GM19455 (cell line): Measurements from ENCODE around the gene GIPC3.

Experiments used
- ATAC-seq: cut with Tn5 transposase; IDR thresholded peaks from one replicate; pipeline ENCODE4 v1.9.1; 2021; ENCODE audit not compliant: unreplicated experiment

The GIPC3 gene

GRCh38 chr19:3604227-3604986 lies 19.1 kb downstream of the GIPC3 start:
- ATAC-seq, result no peak

GRCh38 chr19:3604987-3605343 lies 19.7 kb downstream of the GIPC3 start:
- no peak for ATAC-seq

DNA sequence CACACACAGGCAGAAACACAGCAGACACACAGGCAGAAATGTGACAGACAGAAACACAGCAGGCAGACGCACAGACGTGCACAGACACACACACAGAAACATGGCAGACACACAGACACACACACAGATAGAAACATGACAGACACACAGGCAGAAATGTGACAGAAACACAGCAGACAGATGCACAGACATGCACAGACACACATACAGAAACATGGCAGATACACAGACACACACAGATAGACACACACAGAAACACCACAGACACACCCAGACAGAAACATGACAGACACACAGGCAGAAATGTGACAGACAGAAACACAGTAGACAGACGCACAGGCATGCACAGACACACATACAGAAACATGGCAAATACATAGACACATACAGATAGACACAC lies 20.1 kb downstream of the GIPC3 start:
- ATAC-seq, result no peak

DNA sequence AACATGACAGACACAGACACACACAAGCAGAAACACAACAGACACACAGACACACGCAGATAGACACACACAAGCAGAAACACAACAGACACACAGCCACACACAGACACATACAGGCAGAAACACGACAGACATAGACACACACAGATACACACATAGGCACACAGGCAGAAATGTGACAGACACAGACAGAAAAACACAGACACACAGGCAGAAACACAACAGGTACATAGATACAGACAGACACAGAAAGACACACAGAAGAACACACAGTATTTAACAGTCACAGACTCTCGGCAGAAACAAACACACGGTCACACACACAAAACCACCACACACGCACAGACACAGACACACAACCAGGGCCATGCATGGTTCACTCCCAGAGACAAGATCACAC lies 20.5 kb downstream of the GIPC3 start:
- ATAC-seq, result no peak

GRCh38 chr19:3606174-3606689 lies 21.0 kb downstream of the GIPC3 start:
- ATAC-seq, result no peak

GRCh38 chr19:3606690-3607289 lies 21.5 kb downstream of the GIPC3 start, which contains the start of gene TBXA2R:
Gene TBXA2R (minus strand): TSS chr19:3606875. CDS start chr19:3600634, 6,241 bp downstream.
- ATAC-seq, result no peak

DNA sequence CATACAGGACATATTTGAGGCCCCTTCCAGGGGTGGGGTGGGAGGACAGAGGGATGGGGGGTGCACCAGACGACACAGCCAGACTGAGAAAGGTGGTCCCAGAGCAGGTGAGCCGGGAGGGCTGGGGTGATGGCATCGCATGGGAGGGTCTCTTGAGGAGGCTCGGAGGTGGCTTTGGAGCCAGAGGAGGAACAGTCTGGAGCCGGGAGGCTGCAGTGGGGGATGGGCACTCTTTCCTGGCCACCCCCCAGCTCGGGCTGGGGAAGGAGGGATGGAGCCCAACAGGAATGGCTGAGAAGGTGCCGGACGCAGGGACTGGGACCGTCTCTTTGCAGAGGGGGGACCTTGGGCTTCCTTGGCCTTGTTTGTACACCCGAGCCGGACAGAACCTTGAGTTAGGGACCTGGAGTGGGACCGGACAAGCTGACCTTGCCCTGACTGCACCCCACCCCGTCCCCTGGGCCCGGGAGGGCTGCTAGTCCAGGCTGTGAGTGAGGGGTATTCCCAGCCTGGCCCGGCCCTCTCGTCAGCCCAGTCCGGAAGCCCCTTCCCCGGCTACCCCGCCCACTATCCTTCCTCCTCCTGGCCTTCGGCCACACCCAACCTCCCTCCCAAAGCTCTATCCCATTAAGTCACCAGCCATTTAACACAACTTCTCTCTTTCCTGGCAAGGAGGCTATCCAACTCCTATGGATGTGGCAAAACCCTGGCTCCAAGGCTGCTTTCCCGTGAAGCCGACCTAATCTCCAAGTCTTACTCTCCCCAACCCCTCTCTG lies 22.2 kb downstream of the GIPC3 start:
- ATAC-seq, result no peak

DNA sequence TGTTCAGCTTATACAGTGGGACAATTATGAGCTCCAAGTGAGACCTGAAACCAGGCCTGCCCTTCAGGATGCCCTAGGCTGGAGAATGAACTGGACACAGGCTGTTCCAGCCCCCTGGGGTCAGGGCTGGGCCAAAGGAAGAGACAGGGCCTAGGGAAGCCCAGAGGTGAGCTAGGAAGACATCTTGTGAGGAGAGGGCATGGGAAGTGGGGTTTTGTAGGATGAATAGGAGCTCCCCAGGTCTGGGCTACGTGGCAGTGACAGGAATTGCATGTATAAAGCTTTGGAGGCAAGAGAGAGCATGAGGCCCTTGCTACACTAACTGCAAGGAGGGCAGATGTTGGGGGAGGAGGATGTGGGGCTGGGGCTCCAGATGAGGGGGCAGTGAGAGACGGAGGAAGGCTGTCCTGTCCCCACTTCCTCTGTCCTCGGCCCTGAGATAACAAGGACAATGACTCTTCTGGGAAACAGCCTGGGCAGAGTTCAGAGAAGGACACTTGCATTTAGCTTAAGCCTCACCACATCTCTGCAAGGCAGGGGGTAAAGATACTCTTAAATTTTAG lies 22.9 kb downstream of the GIPC3 start:
- no peak for ATAC-seq

DNA sequence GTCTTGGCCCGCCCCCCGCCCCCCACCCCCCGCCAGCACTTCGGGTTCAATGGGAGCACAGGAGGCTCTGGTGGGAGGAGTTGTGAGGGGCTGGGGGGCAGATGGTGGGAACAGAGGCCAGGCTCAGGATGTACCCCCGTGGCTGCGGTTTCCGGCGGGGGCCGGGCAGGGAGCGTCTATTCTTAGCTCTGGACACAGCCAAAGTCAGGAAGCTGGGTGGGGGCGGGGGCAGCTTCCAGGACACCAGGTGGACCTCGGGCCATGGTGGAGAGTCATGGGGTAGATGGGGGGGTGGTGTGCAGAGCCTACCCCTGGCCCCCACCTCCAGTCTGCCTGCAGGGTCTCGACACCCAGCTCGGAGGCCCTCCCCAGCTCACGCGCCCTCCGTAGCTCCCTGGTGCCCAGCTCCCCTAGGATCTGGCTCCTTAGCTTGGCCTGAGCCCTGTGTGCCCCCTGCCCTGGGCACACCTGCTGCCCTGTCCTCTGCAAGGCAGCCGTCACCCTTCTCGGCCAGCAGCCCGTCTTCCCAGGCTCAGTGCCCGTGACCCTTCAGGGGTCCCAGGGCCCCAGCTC lies 23.6 kb downstream of the GIPC3 start:
- no peak for ATAC-seq

DNA sequence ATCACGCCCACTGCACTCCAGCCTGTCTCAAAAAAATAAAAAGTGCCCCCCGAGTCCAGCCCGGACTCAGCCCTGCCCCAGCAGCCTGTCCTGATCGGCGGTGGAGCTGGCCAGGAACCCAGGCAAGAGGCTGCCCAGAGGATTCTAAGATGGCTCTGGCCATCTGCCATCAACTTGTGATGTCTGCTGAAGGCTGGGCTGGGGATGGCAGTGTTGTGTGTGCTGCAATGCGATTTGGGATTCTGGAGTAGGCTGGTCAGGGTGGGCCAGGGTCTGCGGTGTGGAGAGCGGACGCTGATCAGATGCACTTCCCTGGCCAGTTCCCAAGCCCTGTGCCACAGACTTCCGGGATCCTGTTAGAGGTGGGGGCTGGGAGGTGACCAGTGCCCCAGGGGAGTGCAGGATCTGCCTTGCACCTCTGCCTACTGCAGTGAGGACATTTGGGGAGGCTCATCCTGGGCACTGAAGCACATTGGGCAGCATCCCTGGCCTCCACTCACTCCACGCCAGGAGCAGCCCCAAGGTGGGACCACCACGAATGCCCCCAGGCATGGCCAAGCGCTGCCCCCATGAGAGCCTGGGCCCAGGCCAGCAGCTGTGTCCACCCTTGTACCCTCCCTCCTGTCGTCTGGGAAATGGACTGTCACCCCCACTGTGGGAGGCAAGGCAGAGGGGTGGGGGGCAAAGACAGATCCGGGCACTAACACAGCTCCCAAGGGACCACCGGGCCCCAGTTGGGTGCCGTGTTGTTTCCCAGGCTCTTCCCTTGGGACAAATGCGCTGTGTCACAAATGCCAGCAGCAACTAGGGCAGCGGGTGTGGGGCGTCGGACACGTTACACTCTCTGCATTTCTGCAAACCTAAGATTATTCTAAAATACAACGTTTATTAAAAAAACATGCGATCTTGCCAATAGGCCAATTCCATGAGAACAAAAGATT lies 24.8 kb downstream of the GIPC3 start:
- ATAC-seq, result no peak

GRCh38 chr19:3610745-3611717 lies 25.8 kb downstream of the GIPC3 start:
- ATAC-seq, result no peak

- ATAC-seq, result no peak
These were observed 26.6 kb downstream of the GIPC3 start for GRCh38 chr19:3611841-3612240.

- ATAC-seq, result no peak
These were observed 27.1 kb downstream of the GIPC3 start for GRCh38 chr19:3612330-3612729.

DNA sequence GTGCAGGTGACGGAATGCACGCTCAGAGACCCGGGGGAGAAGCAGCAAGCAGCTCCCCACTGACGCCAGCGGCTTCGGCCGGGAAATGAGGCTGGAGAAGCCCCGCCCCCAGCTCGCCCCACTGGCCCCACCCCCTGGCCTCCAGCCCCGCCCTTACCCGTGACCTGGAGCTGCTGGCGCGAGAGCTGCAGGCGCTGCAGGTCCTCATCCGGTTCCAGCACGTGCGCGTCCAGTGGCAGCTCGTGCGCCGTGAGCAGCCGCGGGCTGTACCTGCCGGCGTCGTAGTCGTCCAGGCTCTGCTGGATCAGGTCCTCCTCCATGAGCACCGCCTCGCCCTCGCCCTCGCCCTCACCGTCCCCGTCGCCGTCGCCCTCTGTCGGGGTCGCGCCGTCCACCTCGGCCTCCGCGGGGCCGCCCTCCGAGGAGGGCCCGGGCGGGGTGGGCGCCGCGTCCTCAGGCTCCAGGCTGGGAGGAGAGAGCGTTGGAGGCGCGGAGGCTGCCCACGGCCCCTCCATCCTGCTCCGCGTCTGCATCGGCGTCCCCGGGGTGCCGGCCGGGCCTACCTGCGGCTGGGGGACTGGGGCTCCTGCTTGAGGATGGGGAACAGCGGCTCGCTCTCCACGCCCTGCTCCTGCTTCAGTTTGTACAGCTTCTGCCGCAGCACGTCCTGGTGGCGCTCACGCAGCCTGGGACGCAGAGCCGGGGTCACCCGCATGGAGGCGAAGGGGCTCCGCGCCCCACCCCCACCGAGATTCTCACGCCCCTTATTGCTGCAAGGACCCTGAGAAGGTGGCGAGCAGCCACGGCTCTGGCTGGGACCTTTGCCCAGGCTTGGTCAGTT lies 27.8 kb downstream of the GIPC3 start:
- ATAC-seq, result no peak

DNA sequence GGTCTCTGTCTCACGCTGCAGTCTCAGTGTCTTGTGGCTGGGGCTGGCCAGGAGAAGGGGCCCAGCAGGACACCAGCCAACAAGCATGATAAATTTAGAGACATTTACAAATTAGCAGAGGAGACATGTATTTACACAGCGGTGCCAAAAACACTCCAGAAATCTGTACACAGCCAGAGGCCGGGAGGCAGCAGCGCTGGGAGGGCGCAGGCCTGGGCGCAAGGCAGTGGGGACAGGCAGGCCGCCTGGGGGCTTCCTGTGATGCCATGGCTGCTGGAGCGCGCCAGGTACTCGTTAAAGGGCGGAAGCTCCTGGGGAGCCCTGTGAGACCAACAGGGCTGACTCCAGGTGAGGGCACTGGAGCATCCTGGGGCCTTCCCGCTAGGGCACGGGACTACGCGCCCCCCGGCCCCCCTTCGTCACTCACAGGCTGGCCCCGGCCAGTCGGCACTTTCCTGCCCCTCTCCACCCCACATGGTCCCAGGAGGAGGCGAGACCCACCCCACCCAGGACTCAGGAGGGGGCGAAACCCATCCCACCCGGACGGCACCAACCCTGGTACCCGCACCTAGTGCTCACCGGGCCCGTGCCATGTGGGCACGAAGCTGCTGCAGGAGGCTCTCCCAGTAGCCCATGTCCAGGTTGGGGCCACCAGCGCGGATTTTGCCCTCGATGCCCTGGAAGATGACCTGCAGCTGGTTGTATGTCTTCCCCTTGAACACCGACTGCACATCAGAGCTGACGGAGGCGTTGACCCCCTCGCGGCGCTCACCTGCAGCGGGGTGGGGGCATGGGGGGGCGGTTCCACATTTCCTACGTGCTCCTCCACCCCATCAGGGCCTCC lies 28.8 kb downstream of the GIPC3 start:
- no peak for ATAC-seq

- ATAC-seq, result no peak
These were observed 29.7 kb downstream of the GIPC3 start for GRCh38 chr19:3614858-3615505.
